Vagina (tissue), 2 donors: ENCODE measurements around the gene TGFB2. TPM values are rescaled to one million over a fixed set of nuclear protein-coding genes. Genes with fewer than 3 reads are reported as not detected.

Experiments
- DNase-seq, 2 donors: peaks; one replicate each; pipeline ENCODE4 v3.0.0-alpha.2; 2017; ENCODE audit errors: extremely low spot score in 2 of 2
- H3K27ac ChIP-seq: fragments of 200-600 bp; sonication (generic); one replicate; pipeline ENCODE4 v1.5.1; 2019
- H3K27me3 ChIP-seq: fragments of 200-600 bp; sonication (generic); one replicate; pipeline ENCODE4 v1.5.1; 2019
- H3K36me3 ChIP-seq, 2 donors: fragments of 200-600 bp; sonication (generic); one replicate each; pipeline ENCODE4 v1.5.1; 2017 to 2019
- H3K4me1 ChIP-seq: fragments of 200-600 bp; sonication (generic); one replicate; pipeline ENCODE4 v1.5.1; 2019
- H3K4me3 ChIP-seq, 2 donors: fragments of 200-600 bp; sonication (generic); 1 replicate in 1 of 2; 2 replicates in 1 of 2; pipeline ENCODE4 v1.5.1; 2016 to 2019
- H3K9me3 ChIP-seq: fragments of 200-600 bp; sonication (generic); one replicate; pipeline ENCODE4 v1.5.1; 2019
- POLR2A ChIP-seq, 2 donors: fragments of 450-650 bp; IDR thresholded peaks; one replicate each; pipeline ENCODE4 v1.6.1; 2017; ENCODE audit warnings: antibody characterized with exemption in 2 of 2, mild to moderate bottlenecking in 2 of 2, moderate library complexity in 2 of 2
- POLR2AphosphoS5 ChIP-seq, 2 donors: sonication (generic); formaldehyde crosslinking; IDR thresholded peaks; one replicate each; pipeline ENCODE4 v1.9.0; 2017; ENCODE audit warnings: antibody characterized with exemption in 2 of 2, mild to moderate bottlenecking in 2 of 2, low read depth in 1 of 2; ENCODE audit not compliant: insufficient read depth in 1 of 2
- intact Hi-C: fragments of 100-400 bp; cut with DNase I; formaldehyde crosslinking; loops from one replicate; pipeline ENCODE4 v1.15.1; 2023
- total RNA-seq: library from RNA; depleted of rRNA; stranded (reverse); fragments of >200 nt; gene quantifications from one replicate; pipeline ENCODE4 v1.2.3, GENCODE V29; 2016
- TF ChIP-seq, protein P1 (sequence below), 3 experiments: fragments of 450-650 bp in 2 of 3; fragments of 200-600 bp in 1 of 3; sonication (generic) in 1 of 3; IDR thresholded peaks; one replicate each; pipeline ENCODE4 v1.5.1; 2017 to 2019; ENCODE audit warnings: antibody characterized with exemption in 3 of 3, mild to moderate bottlenecking in 2 of 3, moderate library complexity in 2 of 3

The TGFB2 gene
- total RNA-seq, 1 donor from 2014 or later: 16.9 TPM

DNA sequence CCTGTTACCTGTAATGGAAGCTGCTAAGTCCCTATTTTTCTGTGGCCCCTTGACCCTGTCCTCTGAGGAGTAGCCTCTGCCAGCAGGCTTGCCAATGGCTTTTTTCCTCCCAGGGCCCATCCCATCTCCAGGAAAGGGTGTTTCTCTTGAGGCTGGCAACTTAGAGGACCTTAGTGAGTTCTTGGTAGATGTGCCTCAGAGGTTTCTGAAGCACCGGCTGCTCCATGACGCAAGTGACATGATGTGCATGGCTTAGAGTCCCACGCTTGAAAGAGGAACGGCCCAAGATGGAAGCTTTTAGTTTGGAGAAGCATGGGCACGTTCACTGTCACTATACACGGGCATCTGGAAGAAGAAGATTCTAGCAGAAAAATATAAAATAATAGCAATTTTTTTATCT lies 63.0 kb downstream of the TGFB2 start:
- TF ChIP-seq, protein P1, sequence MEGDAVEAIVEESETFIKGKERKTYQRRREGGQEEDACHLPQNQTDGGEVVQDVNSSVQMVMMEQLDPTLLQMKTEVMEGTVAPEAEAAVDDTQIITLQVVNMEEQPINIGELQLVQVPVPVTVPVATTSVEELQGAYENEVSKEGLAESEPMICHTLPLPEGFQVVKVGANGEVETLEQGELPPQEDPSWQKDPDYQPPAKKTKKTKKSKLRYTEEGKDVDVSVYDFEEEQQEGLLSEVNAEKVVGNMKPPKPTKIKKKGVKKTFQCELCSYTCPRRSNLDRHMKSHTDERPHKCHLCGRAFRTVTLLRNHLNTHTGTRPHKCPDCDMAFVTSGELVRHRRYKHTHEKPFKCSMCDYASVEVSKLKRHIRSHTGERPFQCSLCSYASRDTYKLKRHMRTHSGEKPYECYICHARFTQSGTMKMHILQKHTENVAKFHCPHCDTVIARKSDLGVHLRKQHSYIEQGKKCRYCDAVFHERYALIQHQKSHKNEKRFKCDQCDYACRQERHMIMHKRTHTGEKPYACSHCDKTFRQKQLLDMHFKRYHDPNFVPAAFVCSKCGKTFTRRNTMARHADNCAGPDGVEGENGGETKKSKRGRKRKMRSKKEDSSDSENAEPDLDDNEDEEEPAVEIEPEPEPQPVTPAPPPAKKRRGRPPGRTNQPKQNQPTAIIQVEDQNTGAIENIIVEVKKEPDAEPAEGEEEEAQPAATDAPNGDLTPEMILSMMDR (IDR thresholded peaks at IDR 0.05): no peak
- no peak for TF ChIP-seq POLR2AphosphoS5 (IDR thresholded peaks at IDR 0.05; ENCODE audit: insufficient read depth in 1 of 2, low read depth in 1 of 2)
- no peak for TF ChIP-seq POLR2A (IDR thresholded peaks at IDR 0.05)
- no peak overlapping the region for H3K4me3 ChIP-seq
- H3K36me3 ChIP-seq: no peaks in the 10 kb centered on the region
- no peak overlapping the region for H3K27ac ChIP-seq
- H3K9me3 ChIP-seq: no peaks in the 10 kb centered on the region
- intact Hi-C loops: no loop called here
- H3K4me1 ChIP-seq: peaks cover under 1% of the 10 kb centered on the region
- H3K27me3 ChIP-seq: no peaks in the 10 kb centered on the region
- DNase-seq: no peak

DNA sequence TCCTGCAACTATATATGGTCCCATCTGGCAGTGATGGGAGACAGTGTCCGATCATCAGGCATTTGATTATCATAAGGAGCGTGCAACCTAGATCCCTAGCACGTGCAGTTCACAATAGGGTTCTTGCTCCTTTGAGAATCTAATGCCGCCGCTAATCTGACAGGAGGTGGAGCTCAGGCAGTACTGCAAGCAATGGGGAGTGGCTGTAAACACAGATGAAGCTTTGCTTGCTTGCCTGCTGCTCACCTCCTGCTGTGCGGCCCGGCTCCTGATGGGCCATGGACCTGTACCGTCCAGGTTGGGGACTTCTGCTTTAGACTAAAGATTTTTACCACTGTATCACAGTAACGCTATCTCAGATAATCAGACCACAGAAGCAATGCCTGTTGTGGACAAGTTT lies 63.8 kb downstream of the TGFB2 start:
- DNase-seq: no peak
- intact Hi-C loops: no loop called here
- no peak overlapping the region for H3K4me3 ChIP-seq
- no peaks in the 10 kb centered on the region for H3K9me3 ChIP-seq
- no peaks in the 10 kb centered on the region for H3K36me3 ChIP-seq
- H3K27ac ChIP-seq: no peak overlapping the region
- TF ChIP-seq, protein P1 (IDR thresholded peaks at IDR 0.05): no peak
- H3K27me3 ChIP-seq: no peaks in the 10 kb centered on the region
- no peaks in the 10 kb centered on the region for H3K4me1 ChIP-seq

DNA sequence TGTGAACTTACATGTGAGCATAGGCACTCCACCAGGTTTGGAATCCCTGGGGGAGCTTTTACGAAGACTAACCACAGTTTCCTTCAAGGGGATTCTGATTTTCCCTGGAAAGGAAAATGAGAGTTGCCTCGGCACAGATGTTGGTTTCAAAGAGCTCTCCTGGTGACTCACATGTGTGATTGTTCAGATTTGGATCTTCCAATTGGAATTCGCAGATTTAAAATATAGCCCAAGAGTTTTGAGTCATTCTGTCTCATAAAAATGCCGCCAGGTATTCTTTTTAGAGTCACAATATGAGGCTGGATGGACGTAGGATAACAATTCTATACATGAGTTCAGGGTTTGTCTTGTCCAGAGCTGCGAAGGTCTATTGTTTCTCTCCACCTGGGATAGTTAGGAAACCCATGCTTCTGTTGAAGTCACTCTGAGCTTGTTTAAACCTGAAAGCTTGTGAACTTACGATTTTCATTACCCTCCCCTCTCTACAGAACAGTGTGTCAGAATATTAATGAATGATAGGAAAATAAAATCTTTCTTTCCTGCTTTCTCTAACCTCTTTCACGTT lies 64.9 kb downstream of the TGFB2 start:
- DNase-seq: no peak
- intact Hi-C loops: no loop called here
- H3K36me3 ChIP-seq: no peaks in the 10 kb centered on the region
- H3K27ac ChIP-seq: no peak overlapping the region
- no peak for TF ChIP-seq POLR2A (IDR thresholded peaks at IDR 0.05)
- TF ChIP-seq, protein P1 (IDR thresholded peaks at IDR 0.05): no peak
- no peak for TF ChIP-seq POLR2AphosphoS5 (IDR thresholded peaks at IDR 0.05; ENCODE audit: insufficient read depth in 1 of 2, low read depth in 1 of 2)
- no peak overlapping the region for H3K4me3 ChIP-seq
- H3K27me3 ChIP-seq: no peaks in the 10 kb centered on the region
- H3K4me1 ChIP-seq: no peaks in the 10 kb centered on the region
- H3K9me3 ChIP-seq: no peaks in the 10 kb centered on the region

DNA sequence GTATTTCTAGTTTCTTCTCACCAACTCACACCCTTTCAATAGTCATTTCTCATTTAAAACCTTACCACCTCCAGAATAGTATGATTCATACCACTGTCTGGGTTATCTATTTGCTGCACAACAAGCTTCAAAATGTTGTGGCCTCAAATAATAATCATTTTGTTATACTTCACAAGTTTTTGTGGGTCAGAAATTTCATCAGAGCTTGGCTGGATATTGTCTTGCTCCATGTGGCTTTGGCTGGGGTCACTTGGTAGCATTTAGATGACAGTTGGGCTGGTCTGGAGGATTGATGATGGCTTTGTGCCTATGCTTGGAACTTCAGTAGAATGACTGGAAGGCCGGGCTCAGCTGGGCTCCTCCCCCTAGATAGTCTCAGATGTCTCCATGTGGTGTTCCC lies 66.0 kb downstream of the TGFB2 start:
- Histone ChIP-seq H3K36me3 (no peaks in the 10 kb centered on the region), H3K27ac (no peak overlapping the region), H3K9me3 (no peaks in the 10 kb centered on the region), H3K27me3 (no peaks in the 10 kb centered on the region), H3K4me3 (no peak overlapping the region), H3K4me1 (no peaks in the 10 kb centered on the region)
- no peak for TF ChIP-seq POLR2AphosphoS5 (IDR thresholded peaks at IDR 0.05; ENCODE audit: insufficient read depth in 1 of 2, low read depth in 1 of 2)
- TF ChIP-seq, protein P1 (IDR thresholded peaks at IDR 0.05): no peak
- no peak for TF ChIP-seq POLR2A (IDR thresholded peaks at IDR 0.05)
- intact Hi-C loops: no loop called here
- DNase-seq: no peak

DNA sequence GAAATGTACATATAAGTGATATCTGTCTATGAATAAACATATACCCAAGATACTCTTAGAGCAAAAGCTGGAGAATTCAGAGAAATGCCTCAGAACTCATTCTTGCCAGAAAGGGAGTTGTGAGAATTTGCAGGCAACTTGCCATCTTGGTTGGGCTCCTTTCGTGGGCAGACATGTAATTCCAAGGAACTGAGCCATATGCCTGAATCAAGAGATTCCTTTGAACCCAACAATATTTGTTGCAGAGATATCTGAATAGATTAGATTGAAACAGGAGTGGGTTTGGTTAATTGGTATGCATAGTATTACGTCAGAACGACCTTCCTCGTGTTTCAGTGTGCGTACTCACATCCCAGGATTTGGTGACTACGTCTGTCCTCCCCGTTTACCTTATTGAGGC lies 67.0 kb downstream of the TGFB2 start:
- Histone ChIP-seq H3K27me3 (no peaks in the 10 kb centered on the region), H3K27ac (no peak overlapping the region), H3K9me3 (no peaks in the 10 kb centered on the region), H3K4me3 (no peak overlapping the region), H3K36me3 (no peaks in the 10 kb centered on the region), H3K4me1 (no peaks in the 10 kb centered on the region)
- no peak for DNase-seq
- TF ChIP-seq POLR2A (IDR thresholded peaks at IDR 0.05) (no peak), POLR2AphosphoS5 (IDR thresholded peaks at IDR 0.05; ENCODE audit: insufficient read depth in 1 of 2, low read depth in 1 of 2) (no peak)
- TF ChIP-seq, protein P1 (IDR thresholded peaks at IDR 0.05): no peak
- intact Hi-C loops: no loop called here
